NB4 (cell line): ENCODE results near the gene P3H3.

ENCODE experiments used
- MAX ChIP-seq: IDR thresholded peaks from 2 replicates; pipeline ENCODE4 v1.6.1; 2011; ENCODE audit warnings: low read depth, low read length
- MYC ChIP-seq: IDR thresholded peaks from 2 replicates; pipeline ENCODE4 v1.6.1; 2011; ENCODE audit warnings: low read depth, low read length
- POLR2A ChIP-seq: IDR thresholded peaks from 2 replicates; pipeline ENCODE4 v1.6.1; 2011; ENCODE audit warnings: mild to moderate bottlenecking; ENCODE audit not compliant: insufficient read length; ENCODE audit errors: extremely low read depth
- TF ChIP-seq, protein P1 (sequence below): IDR thresholded peaks from one replicate; pipeline ENCODE4 v1.5.1; 2012; ENCODE audit warnings: low read depth, low read length

DNA sequence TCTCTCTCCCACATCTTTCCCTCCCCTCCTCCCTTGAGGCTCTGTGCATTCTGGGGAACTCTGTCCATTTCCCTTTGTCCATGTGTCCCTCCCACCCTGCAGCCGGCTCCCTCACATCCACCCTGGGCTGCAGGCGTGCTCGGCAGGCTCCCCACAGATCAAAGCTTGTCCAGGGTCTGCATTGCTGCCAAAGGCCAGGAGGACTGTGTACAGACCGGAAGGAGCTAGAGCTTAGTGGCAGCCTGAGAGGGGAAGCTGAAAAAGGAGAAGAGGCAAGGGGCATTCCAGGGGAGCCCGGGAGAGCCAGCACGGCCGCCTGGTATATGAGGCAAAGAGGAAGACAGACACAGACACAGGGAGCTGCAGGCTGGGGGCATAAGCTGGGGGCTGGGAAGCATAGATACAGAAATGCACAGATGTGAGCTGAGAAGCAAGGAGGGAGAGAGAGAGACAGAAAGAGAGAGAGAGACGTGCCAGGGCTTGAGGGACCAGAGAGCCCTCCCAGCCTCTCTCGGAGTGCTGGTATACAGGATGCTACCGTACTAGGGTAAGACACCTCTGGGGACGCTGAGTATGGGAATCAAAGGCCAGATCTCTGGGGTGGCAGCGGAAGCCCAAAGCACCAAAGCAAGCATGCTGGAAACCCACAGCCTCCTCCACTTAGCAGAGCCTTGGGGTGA, 35.5 kb upstream of the P3H3 start:
- TF ChIP-seq, protein P1, sequence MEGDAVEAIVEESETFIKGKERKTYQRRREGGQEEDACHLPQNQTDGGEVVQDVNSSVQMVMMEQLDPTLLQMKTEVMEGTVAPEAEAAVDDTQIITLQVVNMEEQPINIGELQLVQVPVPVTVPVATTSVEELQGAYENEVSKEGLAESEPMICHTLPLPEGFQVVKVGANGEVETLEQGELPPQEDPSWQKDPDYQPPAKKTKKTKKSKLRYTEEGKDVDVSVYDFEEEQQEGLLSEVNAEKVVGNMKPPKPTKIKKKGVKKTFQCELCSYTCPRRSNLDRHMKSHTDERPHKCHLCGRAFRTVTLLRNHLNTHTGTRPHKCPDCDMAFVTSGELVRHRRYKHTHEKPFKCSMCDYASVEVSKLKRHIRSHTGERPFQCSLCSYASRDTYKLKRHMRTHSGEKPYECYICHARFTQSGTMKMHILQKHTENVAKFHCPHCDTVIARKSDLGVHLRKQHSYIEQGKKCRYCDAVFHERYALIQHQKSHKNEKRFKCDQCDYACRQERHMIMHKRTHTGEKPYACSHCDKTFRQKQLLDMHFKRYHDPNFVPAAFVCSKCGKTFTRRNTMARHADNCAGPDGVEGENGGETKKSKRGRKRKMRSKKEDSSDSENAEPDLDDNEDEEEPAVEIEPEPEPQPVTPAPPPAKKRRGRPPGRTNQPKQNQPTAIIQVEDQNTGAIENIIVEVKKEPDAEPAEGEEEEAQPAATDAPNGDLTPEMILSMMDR = no peak
- no peak; the same call in 1 of the 2 replicates for TF ChIP-seq MAX
- TF ChIP-seq POLR2A = peak; percentile 59
- no peak for TF ChIP-seq MYC
